HG02759 (cell line): ENCODE results near the gene CDCA4.

ENCODE experiments used
- ATAC-seq: cut with Tn5 transposase; IDR thresholded peaks from one replicate; pipeline ENCODE4 v1.9.1; 2021; ENCODE audit warnings: mild to moderate bottlenecking, moderate library complexity; ENCODE audit not compliant: unreplicated experiment

Gene CDCA4

GRCh38 chr14:105059035-105059924 lies 38.4 kb upstream of the CDCA4 start:
- ATAC-seq: no peak

GRCh38 chr14:105058521-105059034 lies 37.7 kb upstream of the CDCA4 start:
- no peak for ATAC-seq

- no peak for ATAC-seq
These were observed 35.5 kb upstream of the CDCA4 start for GRCh38 chr14:105056303-105056831.

GRCh38 chr14:105055736-105056302 lies 34.9 kb upstream of the CDCA4 start:
- no peak for ATAC-seq

GRCh38 chr14:105055334-105055733 lies 34.5 kb upstream of the CDCA4 start:
- ATAC-seq: no peak

GRCh38 chr14:105053996-105054395 lies 33.1 kb upstream of the CDCA4 start:
- ATAC-seq: no peak

- ATAC-seq: no peak
These were observed 32.5 kb upstream of the CDCA4 start for GRCh38 chr14:105053421-105053820.

- no peak for ATAC-seq
These were observed 31.2 kb upstream of the CDCA4 start for GRCh38 chr14:105052110-105052458.

GRCh38 chr14:105051182-105052109 lies 30.6 kb upstream of the CDCA4 start:
- ATAC-seq: no peak

GRCh38 chr14:105050551-105050897 lies 29.6 kb upstream of the CDCA4 start:
- ATAC-seq: no peak

- no peak for ATAC-seq
These were observed 29.1 kb upstream of the CDCA4 start for GRCh38 chr14:105049753-105050550.

GRCh38 chr14:105047283-105048016 lies 26.6 kb upstream of the CDCA4 start:
- ATAC-seq: no peak

GRCh38 chr14:105046891-105047282 lies 26.0 kb upstream of the CDCA4 start:
- no peak for ATAC-seq

- ATAC-seq: peak; percentile 84
These were observed 24.9 kb upstream of the CDCA4 start for GRCh38 chr14:105045710-105046326.

- ATAC-seq: no peak
These were observed 22.8 kb upstream of the CDCA4 start for GRCh38 chr14:105043641-105044040.

GRCh38 chr14:105042813-105043212 lies 21.9 kb upstream of the CDCA4 start:
- ATAC-seq: no peak

- no peak for ATAC-seq
These were observed 21.2 kb upstream of the CDCA4 start for GRCh38 chr14:105041841-105042765.
